Measurements from ENCODE around the gene NAV1. TPM values are rescaled to one million over a fixed set of nuclear protein-coding genes. Genes with fewer than 3 reads are reported as not detected.
A peak's percentile ranks its signal among the peaks of the same experiment; 100 is the strongest.

Gene NAV1
- total and polyA plus RNA-seq, 2 experiments from 2014 or later, result 22.7 to 37.4 TPM

- Histone ChIP-seq H3K27me3 (ENCODE audit: insufficient read depth) (no peaks in the 10 kb centered on the region), H4K20me1 (replicated peaks; ENCODE audit: insufficient read depth) (no peaks in the 10 kb centered on the region), H3K4me3 (no peak overlapping the region), H3K36me3 (ENCODE audit: insufficient read depth) (no peaks in the 10 kb centered on the region), H2AFZ (peak overlapping the region; percentile 47; the same call in 1 of the 2 replicates), H3K4me2 (no peak overlapping the region), H3K9me2 (ENCODE audit: insufficient read depth) (0 out of 2 replicates have a peak, but pooled peaks cover 2% of the 10 kb centered on the region), H3K27ac (ENCODE audit: low read depth) (no peak overlapping the region), H3F3A (replicated peaks; ENCODE audit: low read depth) (no peaks in the 10 kb centered on the region), H3K79me2 (replicated peaks; ENCODE audit: insufficient read depth) (no peaks in the 10 kb centered on the region), H3K4me1 (ENCODE audit: insufficient read depth) (no peaks in the 10 kb centered on the region; the same call in 1 of the 2 replicates)
- H3K27me3 Mint-ChIP-seq (ENCODE audit: insufficient read depth, low read depth, poor library complexity), result peaks cover 6% of the 10 kb centered on the region
- peaks cover 28% of the 10 kb centered on the region for H3K4me1 Mint-ChIP-seq
- H3K4me3 Mint-ChIP-seq, result no peak overlapping the region
- peak; percentile 68 for ATAC-seq
- no peaks in the 10 kb centered on the region; the same call in 2 of the 3 replicates for H3K36me3 Mint-ChIP-seq (ENCODE audit: low read depth)
- TF ChIP-seq, protein P1, sequence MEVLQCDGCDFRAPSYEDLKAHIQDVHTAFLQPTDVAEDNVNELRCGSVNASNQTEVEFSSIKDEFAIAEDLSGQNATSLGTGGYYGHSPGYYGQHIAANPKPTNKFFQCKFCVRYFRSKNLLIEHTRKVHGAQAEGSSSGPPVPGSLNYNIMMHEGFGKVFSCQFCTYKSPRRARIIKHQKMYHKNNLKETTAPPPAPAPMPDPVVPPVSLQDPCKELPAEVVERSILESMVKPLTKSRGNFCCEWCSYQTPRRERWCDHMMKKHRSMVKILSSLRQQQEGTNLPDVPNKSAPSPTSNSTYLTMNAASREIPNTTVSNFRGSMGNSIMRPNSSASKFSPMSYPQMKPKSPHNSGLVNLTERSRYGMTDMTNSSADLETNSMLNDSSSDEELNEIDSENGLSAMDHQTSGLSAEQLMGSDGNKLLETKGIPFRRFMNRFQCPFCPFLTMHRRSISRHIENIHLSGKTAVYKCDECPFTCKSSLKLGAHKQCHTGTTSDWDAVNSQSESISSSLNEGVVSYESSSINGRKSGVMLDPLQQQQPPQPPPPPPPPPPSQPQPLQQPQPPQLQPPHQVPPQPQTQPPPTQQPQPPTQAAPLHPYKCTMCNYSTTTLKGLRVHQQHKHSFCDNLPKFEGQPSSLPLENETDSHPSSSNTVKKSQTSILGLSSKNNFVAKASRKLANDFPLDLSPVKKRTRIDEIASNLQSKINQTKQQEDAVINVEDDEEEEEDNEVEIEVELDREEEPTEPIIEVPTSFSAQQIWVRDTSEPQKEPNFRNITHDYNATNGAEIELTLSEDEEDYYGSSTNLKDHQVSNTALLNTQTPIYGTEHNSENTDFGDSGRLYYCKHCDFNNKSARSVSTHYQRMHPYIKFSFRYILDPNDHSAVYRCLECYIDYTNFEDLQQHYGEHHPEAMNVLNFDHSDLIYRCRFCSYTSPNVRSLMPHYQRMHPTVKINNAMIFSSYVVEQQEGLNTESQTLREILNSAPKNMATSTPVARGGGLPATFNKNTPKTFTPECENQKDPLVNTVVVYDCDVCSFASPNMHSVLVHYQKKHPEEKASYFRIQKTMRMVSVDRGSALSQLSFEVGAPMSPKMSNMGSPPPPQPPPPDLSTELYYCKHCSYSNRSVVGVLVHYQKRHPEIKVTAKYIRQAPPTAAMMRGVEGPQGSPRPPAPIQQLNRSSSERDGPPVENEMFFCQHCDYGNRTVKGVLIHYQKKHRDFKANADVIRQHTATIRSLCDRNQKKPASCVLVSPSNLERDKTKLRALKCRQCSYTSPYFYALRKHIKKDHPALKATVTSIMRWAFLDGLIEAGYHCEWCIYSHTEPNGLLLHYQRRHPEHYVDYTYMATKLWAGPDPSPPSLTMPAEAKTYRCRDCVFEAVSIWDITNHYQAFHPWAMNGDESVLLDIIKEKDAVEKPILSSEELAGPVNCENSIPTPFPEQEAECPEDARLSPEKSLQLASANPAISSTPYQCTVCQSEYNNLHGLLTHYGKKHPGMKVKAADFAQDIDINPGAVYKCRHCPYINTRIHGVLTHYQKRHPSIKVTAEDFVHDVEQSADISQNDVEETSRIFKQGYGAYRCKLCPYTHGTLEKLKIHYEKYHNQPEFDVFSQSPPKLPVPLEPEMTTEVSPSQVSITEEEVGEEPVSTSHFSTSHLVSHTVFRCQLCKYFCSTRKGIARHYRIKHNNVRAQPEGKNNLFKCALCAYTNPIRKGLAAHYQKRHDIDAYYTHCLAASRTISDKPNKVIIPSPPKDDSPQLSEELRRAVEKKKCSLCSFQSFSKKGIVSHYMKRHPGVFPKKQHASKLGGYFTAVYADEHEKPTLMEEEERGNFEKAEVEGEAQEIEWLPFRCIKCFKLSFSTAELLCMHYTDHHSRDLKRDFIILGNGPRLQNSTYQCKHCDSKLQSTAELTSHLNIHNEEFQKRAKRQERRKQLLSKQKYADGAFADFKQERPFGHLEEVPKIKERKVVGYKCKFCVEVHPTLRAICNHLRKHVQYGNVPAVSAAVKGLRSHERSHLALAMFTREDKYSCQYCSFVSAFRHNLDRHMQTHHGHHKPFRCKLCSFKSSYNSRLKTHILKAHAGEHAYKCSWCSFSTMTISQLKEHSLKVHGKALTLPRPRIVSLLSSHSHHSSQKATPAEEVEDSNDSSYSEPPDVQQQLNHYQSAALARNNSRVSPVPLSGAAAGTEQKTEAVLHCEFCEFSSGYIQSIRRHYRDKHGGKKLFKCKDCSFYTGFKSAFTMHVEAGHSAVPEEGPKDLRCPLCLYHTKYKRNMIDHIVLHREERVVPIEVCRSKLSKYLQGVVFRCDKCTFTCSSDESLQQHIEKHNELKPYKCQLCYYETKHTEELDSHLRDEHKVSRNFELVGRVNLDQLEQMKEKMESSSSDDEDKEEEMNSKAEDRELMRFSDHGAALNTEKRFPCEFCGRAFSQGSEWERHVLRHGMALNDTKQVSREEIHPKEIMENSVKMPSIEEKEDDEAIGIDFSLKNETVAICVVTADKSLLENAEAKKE (CRISPR knock-in tag; IDR thresholded peaks at IDR 0.05), result no peak
- no peak for TF ChIP-seq CREB1 (CRISPR knock-in tag; IDR thresholded peaks at IDR 0.05; ENCODE audit: low read depth)
- no peak for TF ChIP-seq ZNF331 (CRISPR knock-in tag; IDR thresholded peaks at IDR 0.05; ENCODE audit: low read depth)
- TF ChIP-seq POLR2AphosphoS5 (IDR thresholded peaks at IDR 0.05; ENCODE audit: low read depth), result no peak
- TF ChIP-seq, protein P2, sequence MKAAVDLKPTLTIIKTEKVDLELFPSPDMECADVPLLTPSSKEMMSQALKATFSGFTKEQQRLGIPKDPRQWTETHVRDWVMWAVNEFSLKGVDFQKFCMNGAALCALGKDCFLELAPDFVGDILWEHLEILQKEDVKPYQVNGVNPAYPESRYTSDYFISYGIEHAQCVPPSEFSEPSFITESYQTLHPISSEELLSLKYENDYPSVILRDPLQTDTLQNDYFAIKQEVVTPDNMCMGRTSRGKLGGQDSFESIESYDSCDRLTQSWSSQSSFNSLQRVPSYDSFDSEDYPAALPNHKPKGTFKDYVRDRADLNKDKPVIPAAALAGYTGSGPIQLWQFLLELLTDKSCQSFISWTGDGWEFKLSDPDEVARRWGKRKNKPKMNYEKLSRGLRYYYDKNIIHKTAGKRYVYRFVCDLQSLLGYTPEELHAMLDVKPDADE (IDR thresholded peaks at IDR 0.05), result no peak
- no peak for TF ChIP-seq JUNB (IDR thresholded peaks at IDR 0.05; ENCODE audit: unreplicated experiment)
- no peak for TF ChIP-seq STAT1 (IDR thresholded peaks at IDR 0.05; ENCODE audit: unreplicated experiment)
- no peak for TF ChIP-seq EZH2 (IDR thresholded peaks at IDR 0.05; ENCODE audit: low read depth, unreplicated experiment)
- no peak for DNase-seq (ENCODE audit: low spot score)
- H3K9me3 Mint-ChIP-seq, result no peaks in the 10 kb centered on the region; the same call in 2 of the 3 replicates
- no peak overlapping the region for H3K27ac Mint-ChIP-seq
Observed at GRCh38 chr1:201582705-201583442, 43.9 kb downstream of the NAV1 start.
